ENCODE results near the gene NEK4. TPM values are rescaled to one million over a fixed set of nuclear protein-coding genes. Genes with fewer than 3 reads are reported as not detected.

The NEK4 gene
- polyA plus RNA-seq, 1 donor = 23.0 TPM

DNA sequence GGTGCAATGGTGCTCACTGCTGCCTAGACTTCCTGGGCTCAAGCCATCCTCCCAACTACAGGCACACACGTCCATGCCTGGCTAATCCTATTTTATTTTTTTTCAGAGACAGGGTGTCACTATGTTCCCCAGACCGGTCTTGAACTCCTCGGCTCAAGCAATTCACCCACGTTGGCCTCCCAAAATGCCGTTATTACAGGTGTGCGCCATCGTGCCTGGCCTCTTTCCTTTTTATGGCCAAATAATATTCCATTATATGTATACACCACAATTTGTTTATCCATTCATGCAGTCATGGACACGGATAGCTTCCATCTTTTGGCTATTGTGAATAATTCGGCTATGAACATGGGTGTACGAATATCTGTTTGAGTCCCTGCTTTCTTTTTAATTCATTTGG is 962 bp upstream of the NEK4 start:
- peaks cover 30% of the 10 kb centered on the region for H3K4me1 ChIP-seq (ENCODE audit: control insufficient read depth, insufficient read depth, low read length)
- no peak overlapping the region for H3K27ac ChIP-seq (ENCODE audit: low read length)
- H3K36me3 ChIP-seq (ENCODE audit: control insufficient read depth, insufficient read depth, low read length) = peaks cover 11% of the 10 kb centered on the region
- no peak for DNase-seq
- no peaks in the 10 kb centered on the region for H3K27me3 ChIP-seq (ENCODE audit: control insufficient read depth, insufficient read depth, low read length)
- H3K4me3 ChIP-seq (ENCODE audit: low read length) = no peak overlapping the region
- WGBS (ENCODE audit: insufficient coverage, low lambda C conversion rate) = 92% methylated on average over 9 of the region's 10 CpGs
- no peaks in the 10 kb centered on the region for H3K9me3 ChIP-seq (ENCODE audit: control insufficient read depth, low read depth, low read length)

DNA sequence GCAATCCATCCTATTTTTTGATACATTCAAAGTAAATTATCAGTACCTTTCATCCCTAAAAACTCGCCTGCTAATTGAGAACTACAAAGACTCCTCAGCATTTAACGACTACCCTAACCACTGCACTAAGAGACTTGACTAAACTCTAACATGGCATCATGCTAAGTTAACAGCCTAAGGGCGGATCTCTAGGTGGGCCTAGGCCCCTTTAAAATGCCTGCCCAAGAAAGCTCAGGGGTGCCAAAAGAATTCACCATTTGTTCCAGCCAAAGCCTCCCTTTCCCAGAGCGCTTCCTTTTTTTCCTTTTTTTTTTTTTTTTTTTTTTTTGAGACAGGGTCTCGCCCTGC is 568 bp upstream of the NEK4 start:
- Histone ChIP-seq H3K27me3 (ENCODE audit: control insufficient read depth, insufficient read depth, low read length) (no peaks in the 10 kb centered on the region), H3K4me1 (ENCODE audit: control insufficient read depth, insufficient read depth, low read length) (peaks cover 26% of the 10 kb centered on the region), H3K9me3 (ENCODE audit: control insufficient read depth, low read depth, low read length) (no peaks in the 10 kb centered on the region), H3K36me3 (ENCODE audit: control insufficient read depth, insufficient read depth, low read length) (peaks cover 11% of the 10 kb centered on the region), H3K27ac (ENCODE audit: low read length) (peak overlapping the region; percentile 81), H3K4me3 (ENCODE audit: low read length) (peak overlapping the region; percentile 86)
- DNase-seq = no peak
- 100% methylated on average over 1 of the region's 5 CpGs for WGBS (ENCODE audit: insufficient coverage, low lambda C conversion rate)

DNA sequence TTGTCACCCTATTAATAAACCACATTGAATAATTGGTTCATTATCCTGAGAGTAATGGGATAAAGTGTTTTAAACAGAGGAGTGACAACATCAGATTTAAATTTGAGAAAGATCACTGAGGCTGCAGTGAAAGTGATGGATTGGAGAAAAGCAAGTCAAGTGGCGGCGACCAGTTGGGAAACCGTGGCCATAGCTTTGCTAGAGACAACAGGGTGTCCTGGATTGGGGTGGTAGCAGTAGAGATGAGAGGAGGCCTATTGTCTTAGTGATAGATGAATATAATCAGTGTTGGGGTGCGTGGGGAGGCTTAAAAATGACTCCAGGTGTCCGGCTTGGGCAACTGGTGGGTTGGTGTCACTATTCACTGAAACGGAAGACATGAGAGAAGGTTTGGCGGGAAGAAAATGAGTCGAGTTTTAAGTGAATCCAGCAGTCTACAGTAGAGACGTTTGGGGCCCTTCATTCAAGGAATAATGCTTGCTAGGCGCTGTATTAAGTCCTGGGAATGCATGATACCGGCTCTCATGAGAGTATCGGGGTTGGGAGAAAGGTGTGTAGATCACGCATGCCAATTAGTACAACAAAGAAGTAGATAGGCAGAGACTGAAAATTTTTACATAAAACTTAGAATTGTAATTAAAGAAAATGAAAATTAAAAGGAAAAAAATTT is 819 bp downstream of the NEK4 start:
- Histone ChIP-seq H3K36me3 (ENCODE audit: control insufficient read depth, insufficient read depth, low read length) (peaks cover 22% of the 10 kb centered on the region), H3K9me3 (ENCODE audit: control insufficient read depth, low read depth, low read length) (no peaks in the 10 kb centered on the region), H3K27ac (ENCODE audit: low read length) (peak overlapping the region; percentile 81), H3K27me3 (ENCODE audit: control insufficient read depth, insufficient read depth, low read length) (no peaks in the 10 kb centered on the region), H3K4me3 (ENCODE audit: low read length) (peak overlapping the region; percentile 86), H3K4me1 (ENCODE audit: control insufficient read depth, insufficient read depth, low read length) (peaks cover 13% of the 10 kb centered on the region)
- WGBS (ENCODE audit: insufficient coverage, low lambda C conversion rate) = 0% methylated on average over 4 of the region's 13 CpGs
- DNase-seq = peak in 1 of 2 donors; percentile 16

DNA sequence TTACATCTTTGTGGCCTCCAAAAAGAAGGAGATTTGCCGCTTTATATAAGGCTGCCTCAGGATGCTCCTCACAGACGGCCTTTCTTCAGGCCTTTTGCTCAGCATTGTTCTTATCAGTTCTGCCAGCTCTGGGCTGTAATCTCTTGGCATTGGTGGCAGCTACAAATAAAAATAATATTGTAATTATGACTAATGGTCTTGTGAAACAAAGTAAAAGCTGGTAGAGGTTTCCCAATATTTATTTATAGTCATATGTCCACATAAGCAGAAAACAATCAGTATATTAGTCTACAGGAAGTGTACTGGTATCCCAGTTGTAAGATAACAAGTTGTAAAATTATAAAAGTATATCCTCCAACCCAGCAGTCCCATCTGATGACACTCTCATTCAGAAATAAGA is 7.3 kb downstream of the NEK4 start:
- H3K4me1 ChIP-seq (ENCODE audit: control insufficient read depth, insufficient read depth, low read length) = no peaks in the 10 kb centered on the region
- H3K9me3 ChIP-seq (ENCODE audit: control insufficient read depth, low read depth, low read length) = no peaks in the 10 kb centered on the region
- no peak overlapping the region for H3K27ac ChIP-seq (ENCODE audit: low read length)
- H3K36me3 ChIP-seq (ENCODE audit: control insufficient read depth, insufficient read depth, low read length) = peaks cover 48% of the 10 kb centered on the region
- no peak for DNase-seq
- no CpG with 5 or more reads among the region's 2 CpGs for WGBS (ENCODE audit: insufficient coverage, low lambda C conversion rate)
- no peaks in the 10 kb centered on the region for H3K27me3 ChIP-seq (ENCODE audit: control insufficient read depth, insufficient read depth, low read length)
- no peak overlapping the region for H3K4me3 ChIP-seq (ENCODE audit: low read length)

DNA sequence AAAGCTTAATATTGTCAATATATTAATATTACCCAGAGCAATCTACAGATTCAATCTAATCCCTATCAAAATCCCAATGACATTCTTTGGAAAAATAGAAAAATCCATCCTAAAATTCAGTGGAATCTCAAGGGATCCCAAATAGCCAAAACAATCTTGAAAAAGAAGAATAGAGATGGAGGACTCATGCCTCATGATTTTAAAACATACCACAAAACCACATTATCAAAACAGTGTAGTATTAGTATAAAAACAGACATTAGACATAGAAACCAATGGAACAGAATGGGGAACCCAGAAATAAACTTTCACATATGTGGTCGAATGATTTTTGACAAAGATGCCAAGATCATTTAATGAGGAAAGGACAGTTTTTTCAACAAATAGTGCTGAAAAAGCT is 14.6 kb downstream of the NEK4 start:
- 100% methylated on average over 1 of the region's 1 CpG for WGBS (ENCODE audit: insufficient coverage, low lambda C conversion rate)

DNA sequence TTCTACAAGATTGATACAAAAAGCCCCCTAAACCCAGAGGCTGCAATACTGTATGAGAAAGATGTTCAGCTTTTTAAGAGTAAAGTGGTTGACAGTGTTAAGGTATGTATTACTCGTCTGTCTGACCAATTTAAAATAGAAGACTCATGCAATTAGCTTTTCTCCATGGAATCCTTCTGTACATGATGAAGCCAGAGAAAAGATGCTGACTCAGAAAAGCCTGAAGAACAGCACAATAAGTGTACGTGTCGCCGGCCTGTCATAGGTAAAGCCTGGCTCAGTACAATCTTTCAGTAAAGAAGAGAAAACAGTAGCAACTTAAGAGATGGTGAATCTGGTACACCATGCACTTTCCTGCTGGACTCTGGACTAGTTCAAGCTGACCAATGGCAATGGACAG is 16.4 kb downstream of the NEK4 start:
- peaks cover 62% of the 10 kb centered on the region for H3K36me3 ChIP-seq (ENCODE audit: control insufficient read depth, insufficient read depth, low read length)
- no peaks in the 10 kb centered on the region for H3K9me3 ChIP-seq (ENCODE audit: control insufficient read depth, low read depth, low read length)
- no peak overlapping the region for H3K27ac ChIP-seq (ENCODE audit: low read length)
- DNase-seq = no peak
- WGBS (ENCODE audit: insufficient coverage, low lambda C conversion rate) = 100% methylated on average over 1 of the region's 4 CpGs
- no peaks in the 10 kb centered on the region for H3K27me3 ChIP-seq (ENCODE audit: control insufficient read depth, insufficient read depth, low read length)
- no peak overlapping the region for H3K4me3 ChIP-seq (ENCODE audit: low read length)
- no peaks in the 10 kb centered on the region for H3K4me1 ChIP-seq (ENCODE audit: control insufficient read depth, insufficient read depth, low read length)

More for the DNA sequence above, 14.6 kb downstream of the NEK4 start:
- DNase-seq = no peak
- no peak overlapping the region for H3K4me3 ChIP-seq (ENCODE audit: low read length)
- peaks cover 53% of the 10 kb centered on the region for H3K36me3 ChIP-seq (ENCODE audit: control insufficient read depth, insufficient read depth, low read length)
- no peaks in the 10 kb centered on the region for H3K4me1 ChIP-seq (ENCODE audit: control insufficient read depth, insufficient read depth, low read length)
- no peak overlapping the region for H3K27ac ChIP-seq (ENCODE audit: low read length)
- no peaks in the 10 kb centered on the region for H3K9me3 ChIP-seq (ENCODE audit: control insufficient read depth, low read depth, low read length)
- H3K27me3 ChIP-seq (ENCODE audit: control insufficient read depth, insufficient read depth, low read length) = no peaks in the 10 kb centered on the region

GRCh38 chr3:52752045-52752660 is 18.6 kb downstream of the NEK4 start:
- WGBS (ENCODE audit: insufficient coverage, low lambda C conversion rate) = no CpG with 5 or more reads among the region's 3 CpGs
- Histone ChIP-seq H3K4me3 (ENCODE audit: low read length) (no peak overlapping the region), H3K4me1 (ENCODE audit: control insufficient read depth, insufficient read depth, low read length) (no peaks in the 10 kb centered on the region), H3K27ac (ENCODE audit: low read length) (no peak overlapping the region), H3K9me3 (ENCODE audit: control insufficient read depth, low read depth, low read length) (no peaks in the 10 kb centered on the region), H3K27me3 (ENCODE audit: control insufficient read depth, insufficient read depth, low read length) (no peaks in the 10 kb centered on the region), H3K36me3 (ENCODE audit: control insufficient read depth, insufficient read depth, low read length) (peaks cover 57% of the 10 kb centered on the region)
- DNase-seq = no peak

GRCh38 chr3:52743721-52744120 is 27.0 kb downstream of the NEK4 start:
- Histone ChIP-seq H3K27me3 (ENCODE audit: control insufficient read depth, insufficient read depth, low read length) (no peaks in the 10 kb centered on the region), H3K36me3 (ENCODE audit: control insufficient read depth, insufficient read depth, low read length) (peaks cover 59% of the 10 kb centered on the region), H3K27ac (ENCODE audit: low read length) (no peak overlapping the region), H3K9me3 (ENCODE audit: control insufficient read depth, low read depth, low read length) (no peaks in the 10 kb centered on the region), H3K4me3 (ENCODE audit: low read length) (no peak overlapping the region), H3K4me1 (ENCODE audit: control insufficient read depth, insufficient read depth, low read length) (peaks cover 4% of the 10 kb centered on the region)
- DNase-seq = no peak
- 80% methylated on average over 1 of the region's 2 CpGs for WGBS (ENCODE audit: insufficient coverage, low lambda C conversion rate)

- Histone ChIP-seq H3K36me3 (ENCODE audit: control insufficient read depth, insufficient read depth, low read length) (peaks cover 61% of the 10 kb centered on the region), H3K27ac (ENCODE audit: low read length) (no peak overlapping the region), H3K4me1 (ENCODE audit: control insufficient read depth, insufficient read depth, low read length) (peaks cover 4% of the 10 kb centered on the region), H3K27me3 (ENCODE audit: control insufficient read depth, insufficient read depth, low read length) (no peaks in the 10 kb centered on the region), H3K9me3 (ENCODE audit: control insufficient read depth, low read depth, low read length) (no peaks in the 10 kb centered on the region), H3K4me3 (ENCODE audit: low read length) (no peak overlapping the region)
- no CpG with 5 or more reads among the region's 5 CpGs for WGBS (ENCODE audit: insufficient coverage, low lambda C conversion rate)
- no peak for DNase-seq
These were observed 27.6 kb downstream of the NEK4 start for GRCh38 chr3:52743152-52743551.

DNA sequence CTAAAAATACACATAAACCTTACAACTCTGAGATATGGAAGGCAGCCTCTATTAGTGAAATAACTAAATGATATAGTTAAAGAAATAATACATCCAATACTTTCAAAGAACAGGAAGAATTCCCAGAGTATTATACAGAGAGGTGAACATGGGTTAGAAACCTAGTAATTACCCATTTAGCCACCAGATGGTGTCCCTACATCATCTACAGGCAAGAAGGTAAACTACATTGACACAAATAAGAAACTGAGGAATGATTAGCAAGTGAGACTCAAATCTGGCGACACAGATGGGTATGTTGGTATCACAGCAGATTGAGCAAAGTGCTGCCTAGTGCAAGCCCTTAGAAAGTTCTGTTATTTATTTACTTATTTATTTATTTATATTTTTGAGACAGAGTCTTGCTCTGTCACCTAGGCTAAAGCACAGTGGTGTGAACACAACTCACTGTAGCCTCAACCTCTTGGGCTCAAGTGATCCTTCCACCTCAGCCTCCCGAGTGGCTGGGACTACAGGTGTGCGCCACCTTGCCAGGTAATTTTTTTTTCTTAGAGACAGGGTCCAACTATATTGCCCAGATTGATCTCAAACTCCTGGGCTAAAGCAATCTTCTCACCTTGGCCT is 28.2 kb downstream of the NEK4 start:
- no CpG with 5 or more reads among the region's 3 CpGs for WGBS (ENCODE audit: insufficient coverage, low lambda C conversion rate)
- Histone ChIP-seq H3K36me3 (ENCODE audit: control insufficient read depth, insufficient read depth, low read length) (peaks cover 62% of the 10 kb centered on the region), H3K27ac (ENCODE audit: low read length) (no peak overlapping the region), H3K4me3 (ENCODE audit: low read length) (no peak overlapping the region), H3K4me1 (ENCODE audit: control insufficient read depth, insufficient read depth, low read length) (peaks cover 4% of the 10 kb centered on the region), H3K27me3 (ENCODE audit: control insufficient read depth, insufficient read depth, low read length) (no peaks in the 10 kb centered on the region), H3K9me3 (ENCODE audit: control insufficient read depth, low read depth, low read length) (no peaks in the 10 kb centered on the region)
- peak in 1 of 2 donors; percentile 22 for DNase-seq
